ENCODE measurements around the gene CCDC134.
A peak's percentile ranks its signal among the peaks of the same experiment; 100 is the strongest.

DNA sequence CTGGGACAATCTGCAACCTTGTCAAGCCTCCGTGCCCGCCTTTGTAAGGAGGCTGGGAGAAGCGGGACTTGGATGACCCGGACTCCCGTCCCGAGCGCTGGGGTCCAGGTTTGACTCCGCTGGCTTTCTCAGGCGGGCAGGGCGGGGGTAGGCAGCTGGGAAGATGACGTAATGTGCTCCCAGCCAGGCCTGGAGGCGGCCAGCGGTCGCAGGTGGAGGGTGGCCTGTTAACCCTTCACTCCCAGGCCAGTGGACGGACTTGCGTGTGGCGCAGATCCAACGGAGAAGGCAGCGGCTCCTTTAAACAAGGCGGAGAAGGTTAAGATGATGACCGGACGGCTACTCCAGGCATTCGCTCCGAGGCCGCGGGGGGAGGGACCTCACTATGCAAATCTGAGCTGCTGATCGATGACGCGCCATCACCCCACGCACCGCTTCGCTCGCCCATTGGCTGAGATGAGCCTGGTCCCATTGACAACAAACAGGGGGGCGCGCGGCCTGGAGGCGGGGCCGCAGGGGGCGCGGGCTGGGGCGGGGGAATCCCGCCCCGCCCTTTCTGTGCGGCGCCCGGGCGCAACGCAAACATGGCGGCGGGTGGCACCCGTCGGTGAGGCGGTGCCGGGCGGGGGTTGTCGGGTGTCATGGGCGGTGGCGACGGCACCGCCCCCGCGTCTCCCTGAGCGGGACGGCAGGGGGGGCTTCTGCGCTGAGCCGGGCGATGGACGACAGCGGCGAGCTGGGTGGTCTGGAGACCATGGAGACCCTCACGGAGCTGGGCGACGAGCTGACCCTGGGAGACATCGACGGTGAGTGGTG is 32.3 kb downstream of the CCDC134 start, which contains the start of gene SREBF2:
- no peak for TF ChIP-seq RNF2 (conservative IDR thresholded peaks at IDR 0.05; ENCODE audit: low read depth)
- TF ChIP-seq GTF2F1 (IDR thresholded peaks at IDR 0.05; ENCODE audit: low read length), result 0 out of 2 replicates have a peak, but pooled peaks have one; percentile 58
- TF ChIP-seq NFYB (CRISPR knock-in tag; IDR thresholded peaks at IDR 0.05), result peak; percentile 90
- TF ChIP-seq ZNF720 (CRISPR knock-in tag; IDR thresholded peaks at IDR 0.05), result no peak
- TF ChIP-seq, protein P1, sequence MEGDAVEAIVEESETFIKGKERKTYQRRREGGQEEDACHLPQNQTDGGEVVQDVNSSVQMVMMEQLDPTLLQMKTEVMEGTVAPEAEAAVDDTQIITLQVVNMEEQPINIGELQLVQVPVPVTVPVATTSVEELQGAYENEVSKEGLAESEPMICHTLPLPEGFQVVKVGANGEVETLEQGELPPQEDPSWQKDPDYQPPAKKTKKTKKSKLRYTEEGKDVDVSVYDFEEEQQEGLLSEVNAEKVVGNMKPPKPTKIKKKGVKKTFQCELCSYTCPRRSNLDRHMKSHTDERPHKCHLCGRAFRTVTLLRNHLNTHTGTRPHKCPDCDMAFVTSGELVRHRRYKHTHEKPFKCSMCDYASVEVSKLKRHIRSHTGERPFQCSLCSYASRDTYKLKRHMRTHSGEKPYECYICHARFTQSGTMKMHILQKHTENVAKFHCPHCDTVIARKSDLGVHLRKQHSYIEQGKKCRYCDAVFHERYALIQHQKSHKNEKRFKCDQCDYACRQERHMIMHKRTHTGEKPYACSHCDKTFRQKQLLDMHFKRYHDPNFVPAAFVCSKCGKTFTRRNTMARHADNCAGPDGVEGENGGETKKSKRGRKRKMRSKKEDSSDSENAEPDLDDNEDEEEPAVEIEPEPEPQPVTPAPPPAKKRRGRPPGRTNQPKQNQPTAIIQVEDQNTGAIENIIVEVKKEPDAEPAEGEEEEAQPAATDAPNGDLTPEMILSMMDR (CRISPR knock-in tag; IDR thresholded peaks at IDR 0.05), result peak; percentile 36; the same call in 1 of the 2 replicates
- peak; percentile 52 for TF ChIP-seq AGO1 (IDR thresholded peaks at IDR 0.05; ENCODE audit: low read depth, low read length, poor library complexity, severe bottlenecking)
- TF ChIP-seq TAF1 (CRISPR knock-in tag; IDR thresholded peaks at IDR 0.05), result peak; percentile 81
